GM12878 (cell line): Measurements from ENCODE around the gene CDC42BPA. TPM values are rescaled to one million over a fixed set of nuclear protein-coding genes. Genes with fewer than 3 reads are reported as not detected.

Experiments used
- ATAC-seq: fragments of 200-7000 bp; cut with Tn5 transposase; 3 replicates; pipeline ENCODE4 v1.9.1; 2020; ENCODE audit warnings: mild to moderate bottlenecking, moderate library complexity
- BruUV-seq: library from RNA; stranded (reverse); fragments of 400-500 nt; replicated peaks from 2 replicates; lab custom pipeline; 2021; lab: Mats Ljungman, UMichigan
- CTCF ChIA-PET: fragments of 300-600 bp; sonication (Branson Sonifier 250); formaldehyde crosslinking; extraction: SDS; loops from one replicate; lab custom pipeline; 2021; ENCODE audit warnings: inconsistent platforms; lab: Yijun Ruan, JAX
- POLR2A ChIA-PET: fragments of 350-600 bp; formaldehyde crosslinking; extraction: SDS; loops from one replicate; lab custom pipeline; 2021; ENCODE audit warnings: inconsistent platforms; lab: Charles Lee
- RAD21 ChIA-PET: fragments of 300-600 bp; sonication (Branson Sonifier 250); formaldehyde crosslinking; loops from one replicate; lab custom pipeline; 2023; ENCODE audit warnings: antibody characterized with exemption; ENCODE audit not compliant: unreplicated experiment; lab: Charles Lee
- SMC1A ChIA-PET: fragments of 300-600 bp; sonication (Branson Sonifier 250); formaldehyde crosslinking; loops from one replicate; lab custom pipeline; 2023; ENCODE audit not compliant: unreplicated experiment, uncharacterized antibody; lab: Charles Lee
- DNase-seq: peaks from one replicate; pipeline ENCODE4 v3.0.0-alpha.2; 2011; ENCODE audit warnings: low read depth, low spot score
- FAIRE-seq: peaks from 3 replicates; lab custom pipeline; 2011; peaks lifted over from hg19 to GRCh38; lab: Jason Lieb, UNC
- H2AFZ ChIP-seq: 2 replicates; pipeline ENCODE4 v1.6.0; 2011; ENCODE audit warnings: low read depth, low read length, control low read depth; ENCODE audit not compliant: control insufficient read depth
- H3K27ac ChIP-seq: 2 replicates; pipeline ENCODE4 v1.5.1; 2011; ENCODE audit warnings: control low read depth; ENCODE audit not compliant: control insufficient read depth, insufficient read depth
- H3K27me3 ChIP-seq, 2 experiments: replicated peaks in 1 of 2; 2 replicates each; pipeline versions ENCODE4 v1.6.0 to v1.6.1; 2011; ENCODE audit warnings: low read length in 1 of 2; ENCODE audit not compliant: control insufficient read depth in 2 of 2, insufficient read depth in 2 of 2
- H3K36me3 ChIP-seq, 2 experiments: 2 replicates each; pipeline ENCODE4 v1.5.1; 2011; ENCODE audit warnings: low read length in 1 of 2; ENCODE audit not compliant: control insufficient read depth in 2 of 2, insufficient read depth in 2 of 2
- H3K4me1 ChIP-seq: 2 replicates; pipeline ENCODE4 v1.6.1; 2011; ENCODE audit warnings: mild to moderate bottlenecking, low read length, moderate library complexity, mixed read lengths; ENCODE audit not compliant: control insufficient read depth, insufficient read depth
- H3K4me2 ChIP-seq: 2 replicates; pipeline ENCODE4 v1.6.0; 2011; ENCODE audit warnings: control low read depth; ENCODE audit not compliant: control insufficient read depth, insufficient read depth
- H3K4me3 ChIP-seq: fragments of 200-600 bp; sonication (generic); 2 replicates; pipeline ENCODE4 v1.5.1; 2016
- H3K79me2 ChIP-seq: 2 replicates; pipeline ENCODE4 v1.6.0; 2011; ENCODE audit warnings: low read length; ENCODE audit not compliant: control insufficient read depth, insufficient read depth
- H3K9ac ChIP-seq: 2 replicates; pipeline ENCODE4 v1.8.0; 2011; ENCODE audit warnings: low read length, control low read depth, mixed read lengths; ENCODE audit not compliant: control insufficient read depth, insufficient read depth
- H3K9me3 ChIP-seq: replicated peaks from 3 replicates; pipeline ENCODE4 v1.5.1; 2011; ENCODE audit warnings: mild to moderate bottlenecking, low read length; ENCODE audit not compliant: control insufficient read depth, insufficient read depth
- H4K20me1 ChIP-seq: 2 replicates; pipeline ENCODE4 v1.6.0; 2011; ENCODE audit not compliant: control insufficient read depth, insufficient read depth
- ATF2 ChIP-seq: IDR thresholded peaks from 2 replicates; pipeline ENCODE4 v1.6.1; 2012; ENCODE audit warnings: low read length, inconsistent platforms
- BACH1 ChIP-seq: fragments of 450-650 bp; IDR thresholded peaks from 2 replicates; pipeline ENCODE4 v1.6.1; 2017; ENCODE audit warnings: mild to moderate bottlenecking, borderline replicate concordance
- CEBPB ChIP-seq, 2 experiments: fragments of 150-350 bp in 1 of 2; IDR thresholded peaks; 2 replicates each; pipeline ENCODE4 v1.6.1; 2012 to 2014; ENCODE audit warnings: low read depth in 2 of 2, low read length in 2 of 2, borderline replicate concordance in 1 of 2, inconsistent platforms in 1 of 2
- CHD2 ChIP-seq: IDR thresholded peaks from 2 replicates; pipeline ENCODE4 v1.6.1; 2011; ENCODE audit warnings: low read depth, low read length, improper control_type of control experiment, borderline replicate concordance
- CREM ChIP-seq: IDR thresholded peaks from 2 replicates; pipeline ENCODE4 v1.6.1; 2014; ENCODE audit warnings: antibody characterized with exemption, low read depth
- ELK1 ChIP-seq: IDR thresholded peaks from 2 replicates; pipeline ENCODE4 v1.6.1; 2012; ENCODE audit warnings: low read depth, low read length, improper control_type of control experiment
- KAT2A ChIP-seq: conservative IDR thresholded peaks from 2 replicates; pipeline ENCODE4 v1.6.1; 2011; ENCODE audit warnings: low read depth, low read length; ENCODE audit not compliant: control insufficient read depth
- NKRF ChIP-seq: fragments of 450-650 bp; conservative IDR thresholded peaks from 2 replicates; pipeline ENCODE4 v1.6.1; 2017; ENCODE audit warnings: mild to moderate bottlenecking, moderate library complexity
- PBX3 ChIP-seq: IDR thresholded peaks from 2 replicates; pipeline ENCODE4 v1.6.1; 2011; ENCODE audit warnings: mild to moderate bottlenecking, low read depth, low read length, moderate library complexity; ENCODE audit not compliant: insufficient replicate concordance
- POLR2AphosphoS2 ChIP-seq: IDR thresholded peaks from 2 replicates; pipeline ENCODE4 v1.6.1; 2011; ENCODE audit warnings: low read depth, mild to moderate bottlenecking, low read length, improper control_type of control experiment, moderate library complexity
- POU2F2 ChIP-seq: IDR thresholded peaks from 3 replicates; pipeline ENCODE4 v1.6.1; 2011; ENCODE audit warnings: low read depth, mild to moderate bottlenecking, low read length, borderline replicate concordance
- RFX5 ChIP-seq: IDR thresholded peaks from 2 replicates; pipeline ENCODE4 v1.6.1; 2011; ENCODE audit warnings: low read depth, low read length, improper control_type of control experiment
- ZZZ3 ChIP-seq: IDR thresholded peaks from 2 replicates; pipeline ENCODE4 v1.6.1; 2011; ENCODE audit warnings: low read depth; ENCODE audit not compliant: control insufficient read depth, insufficient read length
- WGBS: methylation state at CpG from one replicate; pipeline ENCODE4 v1.1.6; 2016; ENCODE audit warnings: low lambda C conversion rate; ENCODE audit not compliant: insufficient replicate concordance, insufficient coverage; ENCODE audit errors: missing lambda C conversion rate; 5-methylcytosine and 5-hydroxymethylcytosine counted together
- in situ Hi-C: fragments of 300-500 bp; cut with MboI; formaldehyde crosslinking; loops from 9 replicates; pipeline ENCODE4 v1.14.3; 2018; ENCODE audit warnings: mixed read lengths
- intact Hi-C: fragments of 100-400 bp; cut with micrococcal nuclease; formaldehyde crosslinking; loops from one replicate; pipeline ENCODE4 v1.14.2; 2022; ENCODE audit not compliant: unreplicated experiment
- polyA plus RNA-seq, 11 experiments: library from polyadenylated mRNA; depleted of rRNA in 4 of 11; unstranded in 6 of 11; stranded (reverse) in 5 of 11; fragments of >200 nt; fragmentation: Nextera tagmentation in 4 of 11; fragmentation: Illumina TruSeq in 1 of 11; extraction: Ambion mirVana in 4 of 11; extraction: Trizol in 1 of 11; gene quantifications; 1 replicate in 1 of 11; 2 replicates in 10 of 11; pipeline versions ENCODE4 v1.2.1 to v1.2.3, GENCODE V29; 2011 to 2016; ENCODE audit warnings: inconsistent platforms in 2 of 11, missing spikeins in 2 of 11, low read depth in 1 of 11
- total RNA-seq, 4 experiments: library from RNA; depleted of rRNA in 3 of 4; stranded (reverse); fragments of >200 nt in 3 of 4; fragmentation: Illumina TruSeq in 1 of 4; extraction: Trizol in 1 of 4; gene quantifications; 2 replicates each; pipeline versions ENCODE4 v1.2.1 to v1.2.3, GENCODE V29; 2013 to 2021

CDC42BPA gene
- total and polyA plus RNA-seq, 10 of the 15 experiments (the other 5 are each of a cell fraction or from before 2014, with no cell fraction given): 0.02 to 0.52 (median 0.10) TPM

- in situ Hi-C loops: no loop called here
- no peaks in the 10 kb centered on the region for H4K20me1 ChIP-seq
- TF ChIP-seq CREM (no peak), BACH1 (no peak), POLR2AphosphoS2 (no peak), PBX3 (no peak), POU2F2 (no peak), CEBPB (IDR thresholded peaks at IDR 0.05; ENCODE audit: borderline replicate concordance in 1 of 2, low read depth in 2 of 2, low read length in 2 of 2) (no peak), ELK1 (no peak), KAT2A (no peak), ZZZ3 (no peak), RFX5 (no peak), ATF2 (no peak), NKRF (no peak), CHD2 (no peak)
- no peaks in the 10 kb centered on the region for H3K36me3 ChIP-seq
- no TSS peak for BruUV-seq
- ATAC-seq (no peak), DNase-seq (no peak), FAIRE-seq (no peak)
- SMC1A ChIA-PET: no interaction called here
- H3K27me3 ChIP-seq: no peaks in the 10 kb centered on the region
- intact Hi-C loops: no loop called here
- no peak overlapping the region for H3K4me3 ChIP-seq
- RAD21 ChIA-PET: no interaction called here
- H3K79me2 ChIP-seq: no peaks in the 10 kb centered on the region
- no peaks in the 10 kb centered on the region for H3K4me1 ChIP-seq
- no peaks in the 10 kb centered on the region for H3K9me3 ChIP-seq
- H3K9ac ChIP-seq: no peak overlapping the region
- no peak overlapping the region for H2AFZ ChIP-seq
- 55% methylated on average over 3 of the region's 3 CpGs for WGBS
- H3K27ac ChIP-seq: no peak overlapping the region
- POLR2A ChIA-PET: no interaction called here
- CTCF ChIA-PET: no interaction called here
- H3K4me2 ChIP-seq: no peak overlapping the region
Measured at GRCh38 chr1:227228201-227228600, 90.1 kb downstream of the CDC42BPA start.
